H1 (cell line): ENCODE results near the gene PI4KA. TPM values are rescaled to one million over a fixed set of nuclear protein-coding genes. Genes with fewer than 3 reads are reported as not detected.

ENCODE experiments used
- CTCF ChIA-PET: fragments of 300-600 bp; sonication (Branson Sonifier 250); formaldehyde crosslinking; loops from one replicate; lab custom pipeline; 2021; ENCODE audit not compliant: partially characterized antibody; lab: Charles Lee
- POLR2A ChIA-PET: fragments of 300-600 bp; sonication (Branson Sonifier 250); formaldehyde crosslinking; loops from one replicate; lab custom pipeline; 2021; ENCODE audit warnings: inconsistent platforms; ENCODE audit not compliant: partially characterized antibody; lab: Charles Lee
- DNase-seq, 2 experiments: peaks; one replicate each; pipeline versions ENCODE4 v3.0.0 to v3.0.0-alpha.2; 2010 to 2022; ENCODE audit warnings: low spot score in 2 of 2, low read depth in 1 of 2, mixed read lengths in 1 of 2
- FAIRE-seq: peaks from 2 replicates; lab custom pipeline; 2011; peaks lifted over from hg19 to GRCh38; lab: Jason Lieb, UNC
- H2AFZ ChIP-seq: 2 replicates; pipeline ENCODE4 v1.8.1; 2012; ENCODE audit warnings: low read length, inconsistent platforms
- H2AK5ac ChIP-seq: 2 replicates; pipeline ENCODE4 v1.6.1; 2013; ENCODE audit warnings: low read depth, low read length
- H2BK120ac ChIP-seq: replicated peaks from 2 replicates; pipeline ENCODE3; 2013; ENCODE audit warnings: low read depth, low read length, inconsistent platforms
- H2BK12ac ChIP-seq: 2 replicates; pipeline ENCODE4 v1.6.1; 2013; ENCODE audit warnings: low read depth, low read length
- H2BK15ac ChIP-seq: 2 replicates; pipeline ENCODE4 v1.6.1; 2013; ENCODE audit warnings: low read length
- H2BK20ac ChIP-seq: 2 replicates; pipeline ENCODE4 v1.6.1; 2013; ENCODE audit warnings: low read length
- H2BK5ac ChIP-seq: 2 replicates; pipeline ENCODE4 v1.6.1; 2013; ENCODE audit warnings: low read depth, low read length
- H3K14ac ChIP-seq: 2 replicates; pipeline ENCODE4 v1.6.1; 2013; ENCODE audit warnings: inconsistent platforms; ENCODE audit not compliant: insufficient read length
- H3K18ac ChIP-seq: 2 replicates; pipeline ENCODE4 v1.6.1; 2013; ENCODE audit warnings: low read length; ENCODE audit errors: extremely low read depth
- H3K23ac ChIP-seq: 2 replicates; pipeline ENCODE4 v1.6.1; 2013; ENCODE audit warnings: inconsistent platforms; ENCODE audit not compliant: insufficient read length
- H3K23me2 ChIP-seq: 2 replicates; pipeline ENCODE4 v1.6.1; 2013; ENCODE audit warnings: low read depth, low read length
- H3K27ac ChIP-seq: 2 replicates; pipeline ENCODE4 v1.6.1; 2011; ENCODE audit warnings: low read depth, low read length, inconsistent platforms
- H3K27me3 ChIP-seq, 4 experiments: replicated peaks in 1 of 4; 1 replicate in 1 of 4; 2 replicates in 3 of 4; pipeline versions ENCODE4 v1.6.1 to v1.8.1; 2011 to 2013; ENCODE audit warnings: low read length in 3 of 4, mild to moderate bottlenecking in 3 of 4, inconsistent platforms in 2 of 4, mixed read lengths in 2 of 4, moderate library complexity in 1 of 4; ENCODE audit not compliant: control insufficient read depth in 3 of 4, insufficient read depth in 3 of 4; ENCODE audit errors: extremely low read depth in 1 of 4
- H3K36me3 ChIP-seq, 4 experiments: 2 replicates each; pipeline versions ENCODE4 v1.6.1 to v1.8.1; 2011 to 2013; ENCODE audit warnings: mild to moderate bottlenecking in 4 of 4, low read length in 3 of 4, moderate library complexity in 2 of 4, control low read depth in 1 of 4, inconsistent platforms in 1 of 4; ENCODE audit not compliant: insufficient read depth in 4 of 4, control insufficient read depth in 2 of 4
- H3K4ac ChIP-seq: replicated peaks from 2 replicates; pipeline ENCODE3; 2013; ENCODE audit warnings: low read length, low read depth, mixed read lengths, inconsistent platforms; ENCODE audit not compliant: insufficient read length
- H3K4me1 ChIP-seq, 4 experiments: replicated peaks in 1 of 4; 1 replicate in 1 of 4; 2 replicates in 3 of 4; pipeline versions ENCODE4 v1.6.1 to v1.8.1; 2011 to 2013; ENCODE audit warnings: low read length in 3 of 4, inconsistent platforms in 2 of 4, mixed read lengths in 1 of 4; ENCODE audit not compliant: insufficient read depth in 4 of 4, control insufficient read depth in 3 of 4
- H3K4me2 ChIP-seq, 2 experiments: 2 replicates each; pipeline versions ENCODE4 v1.6.1 to v1.8.1; 2011 to 2013; ENCODE audit warnings: low read depth in 2 of 2, low read length in 2 of 2, control low read depth in 1 of 2, inconsistent platforms in 1 of 2, mild to moderate bottlenecking in 1 of 2; ENCODE audit not compliant: insufficient read depth in 1 of 2
- H3K4me3 ChIP-seq, 4 experiments: fragments of 200-600, 300-600 bp in 1 of 4; sonication (generic), shearing (Covaris generic), sonication (Bioruptor Twin) in 1 of 4; 2 replicates each; pipeline versions ENCODE4 v1.5.1 to v1.8.1; 2011 to 2016; ENCODE audit warnings: low read length in 4 of 4, low read depth in 3 of 4, control low read depth in 2 of 4, inconsistent platforms in 2 of 4, mild to moderate bottlenecking in 2 of 4, mixed read lengths in 1 of 4, moderate library complexity in 1 of 4; ENCODE audit not compliant: insufficient read depth in 2 of 4; ENCODE audit errors: extremely low read depth in 1 of 4
- H3K56ac ChIP-seq: replicated peaks from 2 replicates; pipeline ENCODE3; 2013; ENCODE audit warnings: low read depth, mild to moderate bottlenecking, mixed read lengths, low read length, inconsistent platforms; ENCODE audit not compliant: insufficient read length
- H3K79me1 ChIP-seq: 2 replicates; pipeline ENCODE4 v1.6.1; 2013; ENCODE audit warnings: low read depth, low read length, control low read depth
- H3K79me2 ChIP-seq, 2 experiments: 2 replicates each; pipeline versions ENCODE4 v1.6.1 to v1.8.1; 2012 to 2013; ENCODE audit warnings: low read length in 2 of 2, mild to moderate bottlenecking in 2 of 2, inconsistent platforms in 1 of 2; ENCODE audit not compliant: insufficient read depth in 2 of 2, control insufficient read depth in 1 of 2
- H3K9ac ChIP-seq, 4 experiments: replicated peaks in 1 of 4; 1 replicate in 1 of 4; 2 replicates in 3 of 4; pipeline versions ENCODE4 v1.6.1 to v1.8.1; 2011 to 2013; ENCODE audit warnings: low read depth in 3 of 4, low read length in 3 of 4, control low read depth in 2 of 4, mild to moderate bottlenecking in 2 of 4, moderate library complexity in 2 of 4, inconsistent platforms in 1 of 4; ENCODE audit errors: extremely low read depth in 1 of 4
- H3K9me3 ChIP-seq, 2 experiments: 2 replicates each; pipeline versions ENCODE4 v1.6.1 to v1.8.1; 2012 to 2013; ENCODE audit warnings: mild to moderate bottlenecking in 2 of 2, moderate library complexity in 2 of 2, control low read depth in 1 of 2, inconsistent platforms in 1 of 2, low read depth in 1 of 2, low read length in 1 of 2, mixed read lengths in 1 of 2; ENCODE audit not compliant: insufficient read depth in 2 of 2
- H4K20me1 ChIP-seq, 2 experiments: replicated peaks in 1 of 2; 2 replicates each; pipeline versions ENCODE3 to v1.8.1; 2011 to 2013; ENCODE audit warnings: inconsistent platforms in 2 of 2, low read length in 2 of 2, mild to moderate bottlenecking in 1 of 2; ENCODE audit not compliant: insufficient read depth in 2 of 2, control insufficient read depth in 1 of 2
- H4K5ac ChIP-seq: 2 replicates; pipeline ENCODE4 v1.6.1; 2013; ENCODE audit warnings: low read length, low read depth, mixed read lengths, inconsistent platforms; ENCODE audit not compliant: insufficient read length
- H4K8ac ChIP-seq: 2 replicates; pipeline ENCODE4 v1.8.0; 2013; ENCODE audit warnings: mild to moderate bottlenecking, moderate library complexity, low read length, inconsistent platforms; ENCODE audit not compliant: insufficient read depth; ENCODE audit errors: extremely low read depth
- H4K91ac ChIP-seq: replicated peaks from 2 replicates; pipeline ENCODE3; 2013; ENCODE audit warnings: low read length, mixed read lengths, inconsistent platforms; ENCODE audit not compliant: insufficient read length
- ATF3 ChIP-seq: IDR thresholded peaks from 2 replicates; pipeline ENCODE4 v1.6.1; 2011; ENCODE audit warnings: low read depth, mild to moderate bottlenecking, low read length; ENCODE audit not compliant: insufficient read depth
- BACH1 ChIP-seq: IDR thresholded peaks from 2 replicates; pipeline ENCODE4 v1.6.1; 2012; ENCODE audit warnings: low read length, improper control_type of control experiment
- BCL11A ChIP-seq, 2 experiments: IDR thresholded peaks; one replicate each; pipeline ENCODE4 v1.6.1; 2011; ENCODE audit warnings: low read depth in 2 of 2, low read length in 2 of 2, mild to moderate bottlenecking in 2 of 2
- BRCA1 ChIP-seq: IDR thresholded peaks from 2 replicates; pipeline ENCODE4 v1.6.1; 2012; ENCODE audit warnings: low read depth, low read length, improper control_type of control experiment
- CBX5 ChIP-seq: fragments of 300-800, 300-1000 bp; sonication (generic); IDR thresholded peaks from 2 replicates; pipeline ENCODE4 v1.7.1; 2016; ENCODE audit warnings: antibody characterized with exemption, low read length, low read depth
- GABPA ChIP-seq: IDR thresholded peaks from 2 replicates; pipeline ENCODE4 v1.6.1; 2011; ENCODE audit warnings: mild to moderate bottlenecking, low read length, moderate library complexity, borderline replicate concordance; ENCODE audit not compliant: insufficient read depth
- HDAC6 ChIP-seq: IDR thresholded peaks from one replicate; pipeline ENCODE4 v1.7.1; 2012; ENCODE audit warnings: low read depth, mild to moderate bottlenecking, inconsistent platforms, low read length, moderate library complexity
- SIRT6 ChIP-seq: IDR thresholded peaks from one replicate; pipeline ENCODE4 v1.7.1; 2012; ENCODE audit warnings: low read length, inconsistent platforms
- SRF ChIP-seq: IDR thresholded peaks from 2 replicates; pipeline ENCODE4 v1.6.1; 2011; ENCODE audit warnings: mild to moderate bottlenecking, low read depth, low read length, moderate library complexity
- SUZ12 ChIP-seq: fragments of 200-600 bp; sonication (generic); IDR thresholded peaks from 2 replicates; pipeline ENCODE4 v1.6.1; 2012; ENCODE audit warnings: mild to moderate bottlenecking, inconsistent platforms, low read length, moderate library complexity, mixed read lengths
- WGBS, 2 experiments: shearing (Covaris generic) in 1 of 2; methylation state at CpG; one replicate each; pipeline versions ENCODE4 v1.1.6 to v1.1.7; 2013 to 2015; ENCODE audit warnings: low lambda C conversion rate in 2 of 2, mixed read lengths in 2 of 2, inconsistent platforms in 1 of 2, low coverage in 1 of 2, missing lambda C conversion rate in 1 of 2; ENCODE audit not compliant: insufficient replicate concordance in 2 of 2, insufficient coverage in 1 of 2, insufficient read length in 1 of 2; ENCODE audit errors: extremely low coverage in 1 of 2, missing lambda C conversion rate in 1 of 2; 5-methylcytosine and 5-hydroxymethylcytosine counted together
- polyA plus RNA-seq, 7 experiments: library from polyadenylated mRNA; depleted of rRNA in 3 of 7; stranded (reverse) in 5 of 7; unstranded in 2 of 7; fragments of >200 nt in 5 of 7; fragments of 200-250 nt in 2 of 7; gene quantifications; 1 replicate in 5 of 7; 2 replicates in 1 of 7; 4 replicates in 1 of 7; pipeline versions ENCODE4 v1.2.1 to v1.2.3, GENCODE V29; 2011 to 2013; ENCODE audit warnings: missing spikeins in 2 of 7, mixed read lengths in 2 of 7
- total RNA-seq: library from RNA; stranded (reverse); fragmentation: NEBNext Ultra II Directional; extraction: Animal tissue kit (Norgen Biotek cat#: 25700); gene quantifications from 2 replicates; pipeline ENCODE4 v1.2.1, GENCODE V29; 2021

The PI4KA gene
- total and polyA plus RNA-seq, 2 of the 8 experiments (the other 6 are each of a cell fraction or from before 2014, with no cell fraction given): 22.5 to 37.7 TPM

DNA sequence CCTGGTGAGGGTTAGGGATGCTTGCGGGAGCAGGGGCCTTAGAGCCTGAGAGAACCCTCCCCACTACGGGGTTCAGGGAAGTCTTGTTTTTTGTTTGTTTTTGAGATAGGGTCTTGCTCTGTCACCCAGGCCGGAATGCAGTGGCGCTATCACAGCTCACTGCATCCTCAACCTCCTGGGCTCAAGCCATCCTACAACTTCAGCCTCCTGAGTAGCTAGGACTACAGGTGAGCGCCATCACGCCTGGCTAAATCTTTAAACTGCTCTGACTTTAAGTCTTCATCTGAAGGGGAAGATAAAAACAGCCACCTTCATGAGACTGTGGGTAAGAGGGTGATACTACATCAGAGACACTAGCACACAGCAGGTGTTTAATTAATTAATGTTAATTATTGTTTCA lies 56.2 kb downstream of the PI4KA start:
- 81% methylated on average over 6 of the region's 6 CpGs; no CpG with 5 or more reads in 1 of the 2 experiments for WGBS, 2 experiments
- Histone ChIP-seq H4K8ac (no peak overlapping the region; the same call in 1 of the 2 replicates), H3K4me2 (no peak overlapping the region), H3K9ac (no peak overlapping the region), H3K14ac (no peak overlapping the region), H3K18ac (no peak overlapping the region), H3K4me3 (no peak overlapping the region), H4K91ac (no peak overlapping the region), H3K23ac (no peak overlapping the region), H2BK5ac (no peak overlapping the region), H3K9me3 (no peaks in the 10 kb centered on the region), H2BK12ac (no peak overlapping the region), H3K4me1 (no peaks in the 10 kb centered on the region; a peak in 1 of 7 replicates), H3K79me1 (no peaks in the 10 kb centered on the region), H2BK20ac (no peak overlapping the region), H3K36me3 (peaks cover 0 to 9% (median 5%) of the 10 kb centered on the region in 4 experiments; a peak in 4 of 8 replicates), H3K27me3 (no peaks in the 10 kb centered on the region), H3K56ac (no peak overlapping the region), H3K23me2 (no peaks in the 10 kb centered on the region), H4K5ac (no peak overlapping the region), H3K4ac (no peak overlapping the region), H3K79me2 (no peaks in the 10 kb centered on the region), H2AK5ac (no peak overlapping the region), H2BK15ac (no peak overlapping the region), H4K20me1 (peaks cover 0 to 4% of the 10 kb centered on the region in 2 experiments), H3K27ac (no peak overlapping the region), H2BK120ac (no peak overlapping the region), H2AFZ (no peak overlapping the region)
- ChIA-PET POLR2A (no interaction called here), CTCF (interaction anchor here (1.1 to 2.9 kb wide), 5 partner anchors 18 to 219 kb away, joined by 3 to 15 read pairs (median 6); no protein-coding TSS in a partner anchor)
- FAIRE-seq (no peak), DNase-seq (no peak)
- TF ChIP-seq HDAC6: no peak
- no peak for TF ChIP-seq SUZ12
- no peak for TF ChIP-seq GABPA
- TF ChIP-seq SIRT6: no peak
- no peak for TF ChIP-seq CBX5
- TF ChIP-seq BACH1: no peak
- no peak for TF ChIP-seq ATF3
- TF ChIP-seq BCL11A (IDR thresholded peaks at IDR 0.05; ENCODE audit: low read depth in 2 of 2, low read length in 2 of 2): no peak
- TF ChIP-seq SRF: no peak
- TF ChIP-seq BRCA1: no peak
